Brain microvascular endothelial cell (primary cell): ENCODE results near the gene SNTB2.

Experiments used
- DNase-seq: peaks from one replicate; pipeline ENCODE4 v3.0.0-alpha.2; 2020
- H3K27ac ChIP-seq: fragments of 250-450 bp; sonication (Bioruptor Pico); 2 replicates; pipeline ENCODE4 v1.5.1; 2020; ENCODE audit warnings: mild to moderate bottlenecking, moderate library complexity
- H3K27me3 ChIP-seq: fragments of 250-450 bp; sonication (Bioruptor Pico); replicated peaks from 2 replicates; pipeline ENCODE4 v1.5.1; 2020; ENCODE audit warnings: mild to moderate bottlenecking
- H3K36me3 ChIP-seq: fragments of 250-450 bp; sonication (Bioruptor Pico); replicated peaks from 2 replicates; pipeline ENCODE4 v1.5.1; 2020; ENCODE audit warnings: mild to moderate bottlenecking
- H3K4me3 ChIP-seq: 2 replicates; pipeline ENCODE4 v1.5.1; 2011; ENCODE audit warnings: low read depth, mild to moderate bottlenecking, control low read depth, low read length, moderate library complexity
- CTCF ChIP-seq: IDR thresholded peaks from 2 replicates; pipeline ENCODE4 v1.5.1; 2011; ENCODE audit warnings: low read depth, mild to moderate bottlenecking, moderate library complexity, low read length, control low read depth, inconsistent platforms; ENCODE audit errors: missing control alignments
- in situ Hi-C: cut with HindIII; loops from 2 replicates; pipeline ENCODE4 v1.10.0; 2017; ENCODE audit warnings: low sequenced_read_pairs, low pct_ligation_motif_present

SNTB2 gene

GRCh38 chr16:69270831-69271230, 83.9 kb downstream of the SNTB2 start:
- Histone ChIP-seq H3K27ac (no peak overlapping the region), H3K36me3 (no peaks in the 10 kb centered on the region), H3K27me3 (no peaks in the 10 kb centered on the region), H3K4me3 (no peak overlapping the region)
- in situ Hi-C loops: no loop called here
- no peak for TF ChIP-seq CTCF
- DNase-seq: no peak

GRCh38 chr16:69273009-69273408, 86.0 kb downstream of the SNTB2 start:
- TF ChIP-seq CTCF: no peak
- H3K27ac ChIP-seq: peak overlapping the region; percentile 71
- H3K27me3 ChIP-seq: no peaks in the 10 kb centered on the region
- peak; percentile 88 for DNase-seq
- in situ Hi-C loops: no loop called here
- no peaks in the 10 kb centered on the region for H3K36me3 ChIP-seq
- H3K4me3 ChIP-seq: no peak overlapping the region

- in situ Hi-C loops: no loop called here
- no peak for TF ChIP-seq CTCF
- no peak overlapping the region for H3K27ac ChIP-seq
Measured at GRCh38 chr16:69274699-69275235, 87.8 kb downstream of the SNTB2 start.

GRCh38 chr16:69276148-69277115, 89.5 kb downstream of the SNTB2 start:
- Histone ChIP-seq H3K27ac (peak overlapping the region; percentile 50), H3K36me3 (no peaks in the 10 kb centered on the region), H3K4me3 (peak overlapping the region; percentile 9), H3K27me3 (no peaks in the 10 kb centered on the region)
- TF ChIP-seq CTCF: no peak
- peak; percentile 89 for DNase-seq
- in situ Hi-C loops: no loop called here

More at GRCh38 chr16:69274699-69275235, 87.8 kb downstream of the SNTB2 start:
- Histone ChIP-seq H3K27me3 (no peaks in the 10 kb centered on the region), H3K36me3 (no peaks in the 10 kb centered on the region), H3K4me3 (no peak overlapping the region)
- no peak for DNase-seq

GRCh38 chr16:69277413-69277812, 90.4 kb downstream of the SNTB2 start:
- TF ChIP-seq CTCF: no peak
- no peak for DNase-seq
- Histone ChIP-seq H3K4me3 (no peak overlapping the region), H3K27ac (no peak overlapping the region), H3K36me3 (no peaks in the 10 kb centered on the region), H3K27me3 (no peaks in the 10 kb centered on the region)
- in situ Hi-C loops: no loop called here

- no peak for TF ChIP-seq CTCF
- H3K36me3 ChIP-seq: peaks cover 10% of the 10 kb centered on the region
- in situ Hi-C loops: no loop called here
Measured at GRCh38 chr16:69283851-69284250, 96.9 kb downstream of the SNTB2 start.

More at GRCh38 chr16:69283851-69284250, 96.9 kb downstream of the SNTB2 start:
- Histone ChIP-seq H3K27ac (no peak overlapping the region), H3K27me3 (no peaks in the 10 kb centered on the region), H3K4me3 (no peak overlapping the region)
- no peak for DNase-seq
